ENCODE results near the gene CYP26B1. TPM values are rescaled to one million over a fixed set of nuclear protein-coding genes. Genes with fewer than 3 reads are reported as not detected.

Gene CYP26B1
- total RNA-seq, 1 experiment from 2014 or later, result 0.20 TPM

GRCh38 chr2:72185206-72185605 lies 37.5 kb upstream of the CYP26B1 start:
- Histone ChIP-seq H3K4me2 (ENCODE audit: insufficient read depth, insufficient read length, low read length) (no peak overlapping the region), H2AK5ac (ENCODE audit: insufficient read length, low read length) (no peak overlapping the region), H3K79me2 (ENCODE audit: insufficient read depth, low read length) (no peaks in the 10 kb centered on the region), H3K23me2 (ENCODE audit: insufficient read length, low read depth, low read length, poor library complexity, severe bottlenecking) (no peaks in the 10 kb centered on the region), H3K4ac (ENCODE audit: low read depth, low read length) (no peak overlapping the region), H2BK15ac (ENCODE audit: low read depth, low read length) (no peak overlapping the region), H3K27me3 (ENCODE audit: insufficient read depth, low read length) (no peaks in the 10 kb centered on the region), H3K23ac (ENCODE audit: insufficient read length, low read depth, low read length) (no peak overlapping the region), H4K20me1 (ENCODE audit: control insufficient read depth, insufficient read depth, insufficient read length) (no peaks in the 10 kb centered on the region), H3K4me1 (ENCODE audit: insufficient read depth, low read length) (no peaks in the 10 kb centered on the region), H3K27ac (ENCODE audit: insufficient read length, low read depth, low read length) (no peak overlapping the region), H3K56ac (ENCODE audit: insufficient read length, low read depth, low read length) (no peak overlapping the region), H3K14ac (ENCODE audit: insufficient read depth, low read length) (no peak overlapping the region), H2BK120ac (ENCODE audit: low read depth, low read length, poor library complexity, severe bottlenecking) (no peak overlapping the region), H3K18ac (ENCODE audit: insufficient read length, low read depth, low read length) (no peak overlapping the region), H2BK20ac (ENCODE audit: low read depth, low read length, poor library complexity, severe bottlenecking) (no peak overlapping the region), H3K9ac (ENCODE audit: extremely low read depth, insufficient read length, low read length) (no peak overlapping the region), H4K91ac (ENCODE audit: insufficient read length, low read depth, low read length) (no peak overlapping the region), H2BK12ac (ENCODE audit: insufficient read length, low read depth, low read length) (no peak overlapping the region), H2AFZ (ENCODE audit: low read length) (no peak overlapping the region), H3K79me1 (ENCODE audit: insufficient read depth, low read depth, low read length, poor library complexity, severe bottlenecking) (no peaks in the 10 kb centered on the region), H2BK5ac (ENCODE audit: insufficient read length, low read length) (no peak overlapping the region), H4K8ac (replicated peaks; ENCODE audit: insufficient read length, low read depth, low read length) (no peak overlapping the region), H3T11ph (ENCODE audit: low read length) (no peak overlapping the region), H3K9me3 (ENCODE audit: control insufficient read depth, low read depth, low read length) (no peaks in the 10 kb centered on the region), H4K5ac (ENCODE audit: insufficient read length, low read depth, low read length) (no peak overlapping the region)
- DNase-seq, result no peak
- peaks cover 0 to 2% (median 0%) of the 10 kb centered on the region in 3 experiments; a peak in 1 of 7 replicates for H3K36me3 Mint-ChIP-seq (ENCODE audit: insufficient read depth in 1 of 3, low read depth in 3 of 3)
- H3K4me3 Mint-ChIP-seq, result no peak overlapping the region
- no CpG with 5 or more reads among the region's 1 CpG for WGBS (ENCODE audit: extremely low coverage, insufficient read length, low lambda C conversion rate)
- no peaks in the 10 kb centered on the region; a peak in 1 of 5 replicates for H3K9me3 Mint-ChIP-seq
- no peak for TF ChIP-seq CTCF (conservative IDR thresholded peaks at IDR 0.05)
- H3K4me1 Mint-ChIP-seq, result peaks cover 4 to 6% of the 10 kb centered on the region in 2 experiments; a peak in 3 of 4 replicates
- no peaks in the 10 kb centered on the region for H3K27me3 Mint-ChIP-seq (ENCODE audit: low read depth)
- H3K27ac Mint-ChIP-seq, result 0 out of 7 replicates have a peak overlapping the region, but pooled peaks of 1 of the 3 experiments have one; percentile 7
